Endothelial cell of umbilical vein (primary cell): ENCODE measurements around the gene NRCAM. TPM values are rescaled to one million over a fixed set of nuclear protein-coding genes. Genes with fewer than 3 reads are reported as not detected.

Experiments
- BruUV-seq: library from RNA; stranded (reverse); fragments of 400-500 nt; replicated peaks from 2 replicates; lab custom pipeline; 2021; lab: Mats Ljungman, UMichigan
- CTCF ChIA-PET: fragments of 300-600, 350-600 bp; sonication (Branson Sonifier 250); formaldehyde crosslinking; loops from one replicate; lab custom pipeline; 2021; ENCODE audit warnings: antibody characterized with exemption, inconsistent platforms; lab: Charles Lee
- POLR2A ChIA-PET: fragments of 300-600, 350-600 bp; sonication (Branson Sonifier 250); formaldehyde crosslinking; loops from one replicate; lab custom pipeline; 2021; ENCODE audit warnings: antibody characterized with exemption, inconsistent platforms; lab: Charles Lee
- DNase-seq: peaks from one replicate; pipeline ENCODE4 v3.0.0-alpha.2; 2011; ENCODE audit warnings: low read depth, low spot score
- FAIRE-seq: peaks from 2 replicates; lab custom pipeline; 2011; peaks lifted over from hg19 to GRCh38; lab: Jason Lieb, UNC
- H2AFZ ChIP-seq: 2 replicates; pipeline ENCODE4 v1.6.0; 2012; ENCODE audit warnings: low read depth, low read length, control low read depth, inconsistent platforms
- H3K27ac ChIP-seq: 2 replicates; pipeline ENCODE4 v1.5.1; 2011; ENCODE audit warnings: low read depth, mild to moderate bottlenecking, control low read depth, low read length, moderate library complexity; ENCODE audit not compliant: insufficient read depth
- H3K27me3 ChIP-seq, 2 experiments: 2 replicates each; pipeline versions ENCODE4 v1.6.0 to v1.6.1; 2011; ENCODE audit warnings: low read length in 2 of 2, mixed read lengths in 1 of 2; ENCODE audit not compliant: control insufficient read depth in 2 of 2, insufficient read depth in 2 of 2
- H3K36me3 ChIP-seq, 2 experiments: 2 replicates in 1 of 2; 3 replicates in 1 of 2; pipeline ENCODE4 v1.5.1; 2011; ENCODE audit warnings: low read length in 2 of 2, mild to moderate bottlenecking in 1 of 2, moderate library complexity in 1 of 2; ENCODE audit not compliant: control insufficient read depth in 2 of 2, insufficient read depth in 2 of 2; ENCODE audit errors: extremely low read depth in 1 of 2
- H3K4me1 ChIP-seq: 3 replicates; pipeline ENCODE4 v1.5.1; 2011; ENCODE audit warnings: mild to moderate bottlenecking, low read length; ENCODE audit not compliant: control insufficient read depth, insufficient read depth; ENCODE audit errors: extremely low read depth
- H3K4me2 ChIP-seq: 2 replicates; pipeline ENCODE4 v1.6.1; 2011; ENCODE audit warnings: low read length, control low read depth, mixed read lengths; ENCODE audit not compliant: insufficient read depth
- H3K4me3 ChIP-seq, 3 experiments: fragments of 200-600 bp in 1 of 3; sonication (generic), shearing (Covaris generic) in 1 of 3; replicated peaks in 1 of 3; 2 replicates each; pipeline ENCODE4 v1.5.1; 2011 to 2016; ENCODE audit warnings: control low read depth in 3 of 3, low read length in 3 of 3, mild to moderate bottlenecking in 2 of 3, inconsistent platforms in 1 of 3, low read depth in 1 of 3, moderate library complexity in 1 of 3; ENCODE audit not compliant: insufficient read depth in 1 of 3
- H3K79me2 ChIP-seq: 2 replicates; pipeline ENCODE4 v1.6.0; 2012; ENCODE audit warnings: low read length, inconsistent platforms; ENCODE audit not compliant: control insufficient read depth, insufficient read depth
- H3K9ac ChIP-seq: replicated peaks from 2 replicates; pipeline ENCODE3; 2011; ENCODE audit warnings: low read length, control low read depth; ENCODE audit not compliant: insufficient read depth; ENCODE audit errors: extremely low read depth
- H3K9me1 ChIP-seq: replicated peaks from 3 replicates; pipeline ENCODE4 v1.6.0; 2011; ENCODE audit warnings: mild to moderate bottlenecking, low read length; ENCODE audit not compliant: control insufficient read depth, insufficient read depth; ENCODE audit errors: extremely low read depth
- H3K9me3 ChIP-seq: replicated peaks from 2 replicates; pipeline ENCODE4 v1.5.1; 2012; ENCODE audit warnings: low read length, inconsistent platforms; ENCODE audit not compliant: control insufficient read depth, insufficient read depth
- H4K20me1 ChIP-seq: replicated peaks from 2 replicates; pipeline ENCODE3; 2011; ENCODE audit warnings: mild to moderate bottlenecking, low read length; ENCODE audit not compliant: control insufficient read depth, insufficient read depth; ENCODE audit errors: extremely low read depth
- CTCF ChIP-seq, 2 donors: IDR thresholded peaks; 1 replicate in 1 of 2; 2 replicates in 1 of 2; pipeline ENCODE4 v1.5.1; 2011; ENCODE audit warnings: low read length in 2 of 2, mild to moderate bottlenecking in 2 of 2, moderate library complexity in 2 of 2, control low read depth in 1 of 2, inconsistent platforms in 1 of 2, low read depth in 1 of 2; ENCODE audit not compliant: insufficient read depth in 1 of 2; ENCODE audit errors: extremely low read depth in 1 of 2
- EZH2 ChIP-seq: IDR thresholded peaks from 2 replicates; pipeline ENCODE4 v1.6.1; 2012; ENCODE audit warnings: borderline replicate concordance, low read depth, mild to moderate bottlenecking, moderate library complexity, low read length, inconsistent platforms; ENCODE audit not compliant: severe bottlenecking
- FOS ChIP-seq: IDR thresholded peaks from 2 replicates; pipeline ENCODE4 v1.6.1; 2011; ENCODE audit warnings: mild to moderate bottlenecking, low read length, moderate library complexity, borderline replicate concordance; ENCODE audit not compliant: insufficient read depth
- GATA2 ChIP-seq: IDR thresholded peaks from 2 replicates; pipeline ENCODE4 v1.7.0; 2011; ENCODE audit warnings: low read depth, mild to moderate bottlenecking, moderate library complexity, mixed read lengths, low read length; ENCODE audit not compliant: insufficient read length, insufficient read depth
- JUN ChIP-seq: IDR thresholded peaks from 2 replicates; pipeline ENCODE4 v1.6.1; 2011; ENCODE audit warnings: borderline replicate concordance, low read depth; ENCODE audit not compliant: insufficient read length, insufficient read depth
- MYC ChIP-seq: IDR thresholded peaks from one replicate; pipeline ENCODE4 v1.6.1; 2011; ENCODE audit warnings: mild to moderate bottlenecking, low read depth, low read length
- POLR2A ChIP-seq: IDR thresholded peaks from 2 replicates; pipeline ENCODE4 v1.6.1; 2012; ENCODE audit warnings: low read depth, mild to moderate bottlenecking, control low read depth, low read length
- POLR2AphosphoS5 ChIP-seq: IDR thresholded peaks from 2 replicates; pipeline ENCODE4 v1.6.1; 2012; ENCODE audit warnings: low read depth, mild to moderate bottlenecking, control low read depth, low read length, moderate library complexity; ENCODE audit not compliant: insufficient read depth
- dilution Hi-C: fragments of 300-500 bp; cut with MboI; formaldehyde crosslinking; loops from one replicate; pipeline ENCODE4 v1.15.0; 2019; ENCODE audit warnings: low sequenced_read_pairs; ENCODE audit not compliant: extremely low pct_ligation_motif_present
- intact Hi-C: fragments of 100-400 bp; cut with micrococcal nuclease; formaldehyde crosslinking; loops from one replicate; pipeline ENCODE4 v1.10.0; 2022
- polyA plus RNA-seq, 4 experiments: library from polyadenylated mRNA; depleted of rRNA in 3 of 4; stranded (reverse) in 3 of 4; unstranded in 1 of 4; fragments of >200 nt; gene quantifications; 2 replicates each; pipeline versions ENCODE4 v1.2.1 to v1.2.3, GENCODE V29; 2011 to 2012; ENCODE audit warnings: missing spikeins in 1 of 4
- total RNA-seq: library from RNA; stranded (reverse); gene quantifications from 2 replicates; pipeline ENCODE4 v1.2.3, GENCODE V29; 2021
- TF ChIP-seq, protein P1 (sequence below): IDR thresholded peaks from 2 replicates; pipeline ENCODE4 v1.6.1; 2011; ENCODE audit not compliant: insufficient read depth, insufficient read length

NRCAM gene
- total and polyA plus RNA-seq, 2 donors (not counting 3 experiments of a cell fraction or from before 2014, with no cell fraction given) = 26.0 to 47.6 TPM

DNA sequence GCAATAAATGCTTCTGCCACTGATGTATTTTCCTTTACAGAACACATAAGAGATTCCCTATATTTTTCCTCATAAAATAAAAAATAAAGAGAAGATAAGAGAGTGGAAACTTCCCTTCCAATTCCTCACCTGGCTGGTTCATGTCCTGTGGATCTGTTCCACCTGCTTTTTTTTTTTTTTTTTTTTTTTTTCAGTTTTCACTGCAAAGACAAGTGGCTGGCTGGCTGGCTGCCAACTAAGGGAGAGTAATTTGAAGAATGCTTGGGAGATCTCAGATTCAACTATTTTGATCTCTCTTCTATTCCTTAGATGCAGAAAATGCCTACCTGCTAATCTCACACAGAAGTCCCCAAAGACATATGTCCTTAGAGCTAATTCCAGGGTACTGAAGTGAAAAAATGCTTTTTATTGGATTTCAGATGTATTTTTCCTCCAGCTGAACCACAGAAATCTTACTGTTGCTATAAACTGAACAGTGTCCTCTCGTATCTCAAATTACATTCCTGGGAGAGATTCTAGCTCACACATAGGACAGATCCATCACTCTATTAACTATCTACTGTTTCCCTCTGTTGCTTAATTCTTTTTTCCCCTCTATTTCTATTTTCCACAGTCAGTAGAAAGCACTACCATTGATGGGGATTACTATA is 120.8 kb downstream of the NRCAM start:
- Histone ChIP-seq H4K20me1 (no peaks in the 10 kb centered on the region), H3K4me2 (no peak overlapping the region), H3K9me3 (no peaks in the 10 kb centered on the region), H3K9me1 (no peaks in the 10 kb centered on the region), H3K27me3 (no peaks in the 10 kb centered on the region), H3K27ac (no peak overlapping the region), H3K4me1 (no peaks in the 10 kb centered on the region), H3K4me3 (no peak overlapping the region), H3K9ac (no peak overlapping the region), H3K79me2 (peaks cover 19% of the 10 kb centered on the region), H3K36me3 (no peaks in the 10 kb centered on the region), H2AFZ (no peak overlapping the region)
- no peak for TF ChIP-seq JUN
- FAIRE-seq = no peak
- no TSS peak for BruUV-seq
- dilution Hi-C loops = no loop called here
- peak; percentile 19 for DNase-seq
- CTCF ChIA-PET = interaction anchor here (0.5 to 1.9 kb wide), 3 partner anchors 13 to 1670 kb away, joined by 3 to 6 read pairs (median 4); no protein-coding TSS in a partner anchor
- intact Hi-C loops = no loop called here
- POLR2A ChIA-PET = no interaction called here

DNA sequence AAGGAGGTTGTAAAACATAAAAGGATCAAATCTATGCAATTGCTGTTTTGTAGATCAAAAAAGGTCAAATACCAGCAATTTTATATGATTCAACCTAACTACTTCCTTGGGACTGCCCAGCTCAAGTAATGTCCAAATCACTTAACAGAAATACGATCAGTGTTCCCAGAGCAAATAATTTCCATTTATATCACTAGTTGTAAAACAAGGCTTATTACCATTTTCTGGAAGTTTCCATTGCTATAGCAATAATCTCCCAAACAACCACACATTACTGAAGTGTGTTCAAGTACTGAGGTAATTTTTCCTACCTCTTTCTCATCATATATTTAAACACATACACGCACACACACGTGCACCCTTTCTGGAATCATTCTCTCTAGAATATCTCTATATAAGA is 123.3 kb downstream of the NRCAM start:
- H3K4me3 ChIP-seq = no peak overlapping the region
- intact Hi-C loops = no loop called here
- DNase-seq = no peak
- H4K20me1 ChIP-seq = no peaks in the 10 kb centered on the region
- dilution Hi-C loops = no loop called here
- POLR2A ChIA-PET = no interaction called here
- H3K9me3 ChIP-seq = no peaks in the 10 kb centered on the region
- BruUV-seq = no TSS peak
- H3K9ac ChIP-seq = no peak overlapping the region
- TF ChIP-seq POLR2A = no peak
- TF ChIP-seq, protein P1, sequence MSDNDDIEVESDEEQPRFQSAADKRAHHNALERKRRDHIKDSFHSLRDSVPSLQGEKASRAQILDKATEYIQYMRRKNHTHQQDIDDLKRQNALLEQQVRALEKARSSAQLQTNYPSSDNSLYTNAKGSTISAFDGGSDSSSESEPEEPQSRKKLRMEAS = no peak
- no peak for TF ChIP-seq MYC
- TF ChIP-seq JUN = no peak
- TF ChIP-seq EZH2 = no peak
- no peak for TF ChIP-seq FOS
- no peak for TF ChIP-seq CTCF (IDR thresholded peaks at IDR 0.05; ENCODE audit: extremely low read depth in 1 of 2, insufficient read depth in 1 of 2, low read depth in 1 of 2, low read length in 2 of 2)
- no peak for TF ChIP-seq GATA2
- TF ChIP-seq POLR2AphosphoS5 = no peak
- H3K79me2 ChIP-seq = peaks cover 23% of the 10 kb centered on the region
- CTCF ChIA-PET = no interaction called here
- no peak overlapping the region for H2AFZ ChIP-seq
- no peaks in the 10 kb centered on the region for H3K36me3 ChIP-seq
- FAIRE-seq = no peak
- no peaks in the 10 kb centered on the region for H3K9me1 ChIP-seq
- H3K4me1 ChIP-seq = no peaks in the 10 kb centered on the region
- H3K4me2 ChIP-seq = no peak overlapping the region
- no peaks in the 10 kb centered on the region for H3K27me3 ChIP-seq
- no peak overlapping the region for H3K27ac ChIP-seq
